HG02870 (cell line): ENCODE data around the gene HBEGF.
"Not testable (repeated sequence)": the region's sequence is repeated elsewhere in the genome, so short reads cannot be mapped to it uniquely, and the experiment has no call there.

Experiments used
- ATAC-seq: cut with Tn5 transposase; IDR thresholded peaks from one replicate; pipeline ENCODE4 v1.9.1; 2021; ENCODE audit warnings: mild to moderate bottlenecking, moderate library complexity; ENCODE audit not compliant: unreplicated experiment

Gene HBEGF

DNA sequence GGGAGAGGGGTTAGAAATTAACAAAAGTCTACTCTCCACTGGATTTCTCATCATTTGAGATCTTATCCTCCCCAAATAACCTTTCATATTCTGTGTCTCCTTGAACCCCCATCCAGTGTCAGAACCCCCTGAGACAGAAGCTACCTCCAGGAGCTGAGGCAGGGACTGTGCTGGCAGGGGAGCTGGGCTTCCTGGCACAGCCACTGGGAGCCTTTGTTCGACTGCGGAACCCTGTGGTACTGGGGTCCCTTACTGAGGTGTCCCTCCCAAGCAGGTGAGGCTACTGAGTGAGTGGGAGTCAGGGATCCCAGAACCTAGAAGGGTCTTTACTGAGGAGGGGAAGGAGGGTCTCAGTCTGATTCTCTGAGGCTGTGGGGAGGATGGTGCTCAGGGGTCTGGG, 15.5 kb upstream of the HBEGF start:
- ATAC-seq, result no peak

DNA sequence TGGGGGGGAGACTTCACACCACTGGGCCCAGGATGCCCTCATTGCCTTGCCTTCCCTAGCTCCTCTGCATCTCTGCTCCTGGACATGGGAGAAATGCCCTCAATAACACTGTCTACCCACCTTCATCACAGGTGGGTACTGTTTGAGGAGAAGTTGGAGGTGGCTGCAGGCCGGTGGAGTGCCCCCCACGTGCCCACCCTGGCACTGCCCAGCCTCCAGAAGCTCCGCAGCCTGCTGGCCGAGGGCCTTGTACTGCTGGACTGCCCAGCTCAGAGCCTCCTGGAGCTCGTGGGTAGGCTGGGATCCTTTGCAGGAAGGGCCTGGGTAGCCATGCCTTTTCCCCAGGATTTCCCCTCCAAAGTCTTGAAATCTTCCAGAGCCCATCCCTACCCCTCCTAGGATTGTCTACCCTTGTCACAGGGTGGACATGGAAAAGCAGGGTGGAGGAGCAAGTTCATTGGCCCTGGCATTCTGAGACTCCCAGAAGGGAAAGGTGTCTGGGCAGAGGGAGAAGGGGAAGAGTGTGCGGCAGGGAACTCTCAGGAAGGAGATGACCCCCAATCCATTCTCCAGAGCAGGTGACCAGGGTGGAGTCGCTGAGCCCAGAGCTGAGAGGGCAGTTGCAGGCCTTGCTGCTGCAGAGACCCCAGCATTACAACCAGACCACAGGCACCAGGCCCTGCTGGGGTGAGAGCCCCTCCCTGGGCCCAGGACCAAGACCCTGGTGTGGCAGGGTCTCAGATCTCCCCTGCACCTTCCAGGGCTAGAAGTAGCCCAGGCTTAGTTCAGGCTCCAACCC, 14.5 kb upstream of the HBEGF start:
- no peak for ATAC-seq

DNA sequence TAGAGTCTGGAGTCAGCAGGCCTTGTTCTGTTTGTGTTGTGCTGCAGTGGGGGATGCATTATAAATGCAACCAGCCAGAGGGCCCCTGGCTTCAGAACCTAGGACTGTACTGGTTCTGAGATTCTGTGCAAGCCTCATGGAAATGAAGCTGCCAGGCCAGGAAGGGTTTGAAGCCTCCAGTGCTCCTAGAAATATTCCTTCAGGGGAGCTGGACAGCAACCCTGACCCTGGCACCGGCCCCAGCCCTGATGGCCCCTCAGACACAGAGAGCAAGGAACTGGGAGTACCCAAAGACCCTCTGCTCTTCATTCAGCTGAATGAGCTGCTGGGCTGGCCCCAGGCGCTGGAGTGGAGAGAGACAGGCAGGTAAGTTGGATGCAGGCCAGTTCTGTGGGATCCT, 13.7 kb upstream of the HBEGF start, which contains the start of gene SLC4A9:
TSS of gene SLC4A9 (plus strand) at position 94 of the 400 bp plus-strand sequence. CDS start at position 137, 43 bp downstream.
- ATAC-seq, result no peak

- no peak for ATAC-seq
Measured at GRCh38 chr5:140358738-140359310, 12.4 kb upstream of the HBEGF start.

DNA sequence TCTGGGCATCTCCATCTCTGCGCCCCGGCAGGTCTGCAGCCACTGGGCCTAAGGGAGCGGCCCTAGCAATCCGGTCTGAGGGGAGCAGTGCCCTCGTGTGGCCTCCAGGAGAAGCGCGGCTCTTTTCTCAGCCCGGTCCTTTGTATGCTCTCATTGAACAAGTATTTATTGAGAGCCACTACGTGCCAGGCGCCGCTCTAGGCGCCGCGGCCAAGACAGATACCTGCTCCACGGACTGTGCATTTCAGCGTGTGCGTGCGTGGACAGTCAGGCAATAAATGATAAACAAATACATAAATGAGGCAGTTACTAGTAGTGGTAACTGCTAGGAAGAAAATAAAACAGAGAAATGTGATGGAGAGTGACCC, 11.3 kb upstream of the HBEGF start:
- ATAC-seq, result peak; percentile 89

GRCh38 chr5:140356853-140357725, 10.7 kb upstream of the HBEGF start:
- peak; percentile 24 for ATAC-seq

DNA sequence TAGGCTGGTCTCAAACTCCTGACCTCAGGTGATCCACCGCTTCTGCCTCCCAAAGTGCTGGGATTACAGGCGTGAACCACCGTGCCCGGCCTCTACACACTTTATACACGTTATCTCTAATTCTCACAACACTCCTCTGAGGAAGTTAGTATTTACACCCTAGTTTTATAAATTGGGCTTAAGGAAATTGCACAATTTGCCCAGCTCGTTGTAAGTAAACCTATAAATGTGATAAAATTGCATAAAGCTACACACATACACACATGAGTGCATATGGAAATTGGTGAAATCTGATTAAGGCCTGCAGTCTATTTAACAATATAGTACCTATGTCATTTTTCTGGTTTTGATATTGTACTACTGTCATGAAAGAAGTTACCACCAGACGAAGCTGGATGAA, 9.1 kb upstream of the HBEGF start:
- ATAC-seq, result no peak

DNA sequence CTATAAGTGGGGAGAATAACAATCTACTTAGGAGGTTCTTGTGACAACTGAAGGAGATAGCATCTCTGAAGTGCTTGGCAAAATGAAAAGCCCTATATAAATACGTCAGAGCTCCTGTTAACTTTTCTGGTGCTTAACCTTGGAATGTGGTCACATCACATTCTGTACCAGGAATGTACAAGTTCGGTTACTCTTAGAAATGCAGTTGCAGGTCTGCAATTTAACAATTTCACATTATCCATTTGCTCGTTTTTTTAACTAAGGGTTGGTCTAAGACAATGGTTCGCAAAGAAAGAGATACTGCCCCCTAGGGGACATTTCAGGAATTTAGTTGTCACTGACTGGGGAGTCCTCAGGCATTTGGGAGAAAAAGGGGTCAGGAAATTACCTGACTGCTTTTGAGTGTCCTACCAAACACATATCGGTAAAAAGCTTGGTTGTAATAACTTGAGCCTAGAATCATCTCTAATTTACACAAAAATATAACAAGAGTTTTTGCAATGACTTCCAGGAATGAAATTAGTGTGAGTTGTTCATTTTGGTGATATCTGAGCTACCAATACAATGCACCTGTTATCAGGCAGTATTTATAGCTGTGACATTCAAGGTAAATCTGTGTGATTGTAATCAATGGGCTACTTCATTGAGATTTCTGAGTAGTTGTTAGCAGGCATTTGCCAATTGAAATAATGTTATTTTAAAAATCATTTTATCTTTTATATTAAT, 5.4 kb upstream of the HBEGF start:
- peak; percentile 68 for ATAC-seq

DNA sequence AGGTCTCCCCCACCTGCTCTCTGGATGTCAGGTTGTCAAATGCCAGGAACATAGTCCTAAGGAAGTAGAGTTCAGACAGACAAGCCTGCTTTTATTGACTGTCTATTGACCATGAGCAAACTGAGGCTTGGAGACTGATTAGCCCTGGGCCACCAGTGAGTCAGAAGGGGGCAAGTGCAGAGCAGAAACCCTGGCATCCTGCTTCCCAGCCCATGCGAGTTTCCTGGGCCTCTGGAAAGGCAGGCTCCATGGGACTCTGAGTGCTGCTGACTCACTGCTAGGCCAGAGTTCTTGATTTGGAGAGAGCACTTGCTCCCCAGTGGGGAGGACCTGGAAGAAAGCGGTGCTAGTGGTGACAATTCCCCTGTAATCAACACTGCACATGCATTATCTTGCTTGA, 2.8 kb upstream of the HBEGF start:
- no peak for ATAC-seq

DNA sequence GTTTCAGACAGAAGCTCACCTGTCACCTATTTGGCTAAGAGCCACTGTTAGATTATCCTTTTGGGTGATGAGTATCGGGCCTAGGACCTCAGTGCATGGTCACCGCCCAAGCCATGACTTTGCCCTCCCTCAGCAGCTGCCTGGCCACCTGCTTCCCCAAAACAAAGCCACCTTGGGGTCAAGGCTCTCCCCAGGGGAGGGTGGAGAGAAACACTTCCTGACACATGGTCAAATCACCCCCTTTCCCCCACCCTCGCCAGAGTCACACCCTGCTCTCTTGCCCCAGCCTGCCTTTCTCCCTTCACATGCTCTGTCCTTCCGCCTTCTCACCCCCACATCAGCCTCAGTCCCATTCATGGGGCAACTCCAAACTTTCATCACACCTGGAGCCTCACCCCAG, 1.7 kb upstream of the HBEGF start:
- no peak for ATAC-seq

DNA sequence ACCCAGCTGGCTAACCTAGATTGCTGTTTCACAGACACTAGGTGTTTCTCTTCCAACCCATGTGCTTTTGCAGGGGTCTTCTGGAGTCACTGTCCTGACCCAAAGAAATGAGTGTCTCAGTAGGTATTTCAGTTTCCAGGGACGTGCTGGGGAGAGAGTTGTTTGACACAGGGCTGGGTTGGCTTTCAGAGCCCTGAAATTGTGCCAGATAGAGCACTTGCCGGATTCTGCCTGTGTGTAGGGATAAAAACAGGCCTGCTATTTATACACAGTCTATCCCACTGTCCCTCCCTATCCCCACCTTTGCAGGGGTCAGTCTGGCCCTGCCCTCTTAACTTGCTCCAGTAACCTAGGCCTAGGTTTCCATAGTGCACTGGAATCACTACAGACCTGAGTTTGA, 957 bp upstream of the HBEGF start:
- ATAC-seq, result no peak

- no peak for ATAC-seq
Measured at GRCh38 chr5:140345919-140346347, 470 bp downstream of the HBEGF start.

GRCh38 chr5:140344683-140345423, 1.6 kb downstream of the HBEGF start:
- no peak for ATAC-seq

DNA sequence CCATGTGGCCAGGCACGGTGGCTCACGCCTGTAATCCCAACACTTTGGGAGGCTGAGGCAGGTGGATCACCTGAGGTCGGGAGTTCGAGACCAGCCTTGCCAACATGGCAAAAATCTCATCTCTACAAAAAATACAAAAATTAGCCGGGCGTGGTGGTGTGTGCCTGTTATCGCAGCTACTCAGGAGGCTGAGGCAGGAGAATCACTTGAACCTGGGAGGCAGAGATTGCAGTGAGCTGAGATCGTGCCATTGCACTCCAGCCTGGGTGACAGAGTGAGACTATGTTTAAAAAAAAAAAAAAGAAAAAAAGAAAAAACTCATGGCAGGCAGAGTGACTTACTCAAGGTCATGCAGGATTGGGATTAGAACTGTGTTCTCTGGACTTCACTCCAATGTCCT, 2.6 kb downstream of the HBEGF start:
- ATAC-seq, result not testable (repeated sequence)

DNA sequence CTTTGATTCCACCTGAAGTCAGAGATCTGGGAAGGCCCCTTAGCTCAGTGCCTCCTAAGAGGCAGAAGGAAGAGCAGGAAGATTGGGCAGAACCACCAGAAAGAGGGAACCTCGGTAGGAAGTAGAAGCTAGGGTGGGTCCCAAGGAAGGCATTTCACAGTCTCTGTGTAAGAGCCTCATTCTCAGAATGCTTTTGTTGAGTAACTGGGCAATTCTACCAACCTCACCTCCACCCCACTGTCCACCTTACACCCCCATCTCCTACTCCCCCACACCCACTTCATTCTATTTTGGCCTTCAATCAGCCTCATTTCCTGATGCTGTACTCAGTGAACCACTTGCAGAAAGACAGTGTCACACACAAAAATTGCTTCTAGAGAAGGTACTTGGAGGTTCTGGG, 3.5 kb downstream of the HBEGF start:
- ATAC-seq, result no peak

DNA sequence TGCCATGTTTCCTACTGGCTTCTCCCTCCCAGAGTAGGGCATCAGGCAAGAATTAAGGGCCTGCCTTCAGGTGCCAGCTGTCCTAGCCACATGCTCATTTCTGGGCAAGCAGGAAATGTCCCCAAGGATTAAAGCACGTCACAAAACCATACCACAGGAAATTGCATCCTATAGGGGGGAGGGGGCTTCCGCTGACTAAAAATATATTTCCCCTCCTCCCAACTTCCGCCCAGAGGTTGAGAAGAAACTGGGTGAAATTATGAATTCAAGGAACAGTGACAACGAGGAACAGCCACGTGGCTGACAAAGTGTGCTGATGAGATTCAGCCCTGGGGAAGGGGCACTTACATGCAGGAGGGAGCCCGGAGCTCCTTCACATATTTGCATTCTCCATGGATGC, 4.1 kb downstream of the HBEGF start:
- ATAC-seq, result no peak

- no peak for ATAC-seq
Measured at GRCh38 chr5:140341591-140341990, 4.8 kb downstream of the HBEGF start.

- no peak for ATAC-seq
Measured at GRCh38 chr5:140340605-140341121, 5.7 kb downstream of the HBEGF start.

DNA sequence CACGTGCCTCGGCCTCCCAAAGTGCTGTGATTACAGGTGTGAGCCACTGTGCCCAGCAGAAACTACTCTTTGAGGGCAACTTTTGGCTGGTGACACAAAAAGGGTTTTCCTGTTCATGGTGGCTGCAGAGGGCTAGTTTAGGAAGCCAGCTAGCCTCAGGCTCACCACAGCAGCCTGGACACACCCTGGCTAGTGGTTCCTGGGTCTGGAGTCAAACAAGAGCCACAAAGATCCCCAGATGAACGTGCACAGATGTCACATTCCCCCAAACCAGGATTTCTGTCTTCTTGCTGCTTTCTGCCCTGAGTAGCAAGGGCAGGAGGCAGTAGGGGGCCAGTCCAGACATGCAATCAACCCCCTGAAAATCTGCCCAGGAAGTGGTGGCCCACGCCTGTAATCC, 6.8 kb downstream of the HBEGF start:
- ATAC-seq, result no peak

GRCh38 chr5:140338908-140339307, 7.5 kb downstream of the HBEGF start:
- no peak for ATAC-seq
